NCI-H524 treated with DMSO at 0.1 percent for 48 hours (cell line): Measurements from ENCODE around the gene LAP3.
"Not testable (repeated sequence)": the region's sequence is repeated elsewhere in the genome, so short reads cannot be mapped to it uniquely, and the experiment has no call there.

ENCODE experiments used
- DNase-seq: peaks from one replicate; lab custom pipeline; 2025; lab: John Stamatoyannopoulos, UW

The LAP3 gene

GRCh38 chr4:17576932-17577664 lies at the start of gene LAP3:
Gene LAP3, plus strand, starts transcription at chr4:17577198. Its CDS starts 268 bp downstream, at chr4:17577466.
- DNase-seq, result peak; percentile 75

GRCh38 chr4:17528551-17529165 lies 48.3 kb upstream of the LAP3 start:
- no peak for DNase-seq

- no peak for DNase-seq
These were observed 45.3 kb upstream of the LAP3 start for GRCh38 chr4:17531538-17532285.

- no peak for DNase-seq
These were observed 42.3 kb upstream of the LAP3 start for GRCh38 chr4:17534705-17535104.

- DNase-seq, result no peak
These were observed 41.8 kb upstream of the LAP3 start for GRCh38 chr4:17535242-17535641.

GRCh38 chr4:17535906-17536305 lies 41.1 kb upstream of the LAP3 start:
- DNase-seq, result no peak

GRCh38 chr4:17537060-17537459 lies 39.9 kb upstream of the LAP3 start:
- DNase-seq, result not testable (repeated sequence)

GRCh38 chr4:17544205-17544604 lies 32.8 kb upstream of the LAP3 start:
- no peak for DNase-seq

GRCh38 chr4:17544831-17545234 lies 32.2 kb upstream of the LAP3 start:
- no peak for DNase-seq

GRCh38 chr4:17545374-17546140 lies 31.4 kb upstream of the LAP3 start:
- no peak for DNase-seq

GRCh38 chr4:17546222-17546621 lies 30.8 kb upstream of the LAP3 start:
- DNase-seq, result no peak

GRCh38 chr4:17546678-17547077 lies 30.3 kb upstream of the LAP3 start:
- no peak for DNase-seq

GRCh38 chr4:17550549-17550948 lies 26.4 kb upstream of the LAP3 start:
- DNase-seq, result no peak

- no peak for DNase-seq
These were observed 24.6 kb upstream of the LAP3 start for GRCh38 chr4:17552427-17552826.

GRCh38 chr4:17554568-17554967 lies 22.4 kb upstream of the LAP3 start:
- DNase-seq, result no peak

- DNase-seq, result no peak
These were observed 20.5 kb upstream of the LAP3 start for GRCh38 chr4:17556498-17556897.

- no peak for DNase-seq
These were observed 19.1 kb upstream of the LAP3 start for GRCh38 chr4:17557880-17558279.

- DNase-seq, result no peak
These were observed 17.9 kb upstream of the LAP3 start for GRCh38 chr4:17558941-17559708.

GRCh38 chr4:17559709-17560048 lies 17.3 kb upstream of the LAP3 start:
- DNase-seq, result no peak

- no peak for DNase-seq
These were observed 16.8 kb upstream of the LAP3 start for GRCh38 chr4:17560065-17560673.

GRCh38 chr4:17561195-17561909 lies 15.6 kb upstream of the LAP3 start:
- DNase-seq, result no peak
